HEK293T (cell line): ENCODE measurements around the gene MYBPH.

Source experiments
- ARNT ChIP-seq: fragments of 450-650 bp; IDR thresholded peaks from 2 replicates; pipeline ENCODE4 v1.6.1; 2017; ENCODE audit warnings: mild to moderate bottlenecking
- BHLHE40 ChIP-seq: fragments of 450-650 bp; IDR thresholded peaks from 2 replicates; pipeline ENCODE4 v1.6.1; 2016; ENCODE audit warnings: mild to moderate bottlenecking, moderate library complexity, borderline replicate concordance
- ELF4 ChIP-seq: fragments of 450-650 bp; IDR thresholded peaks from 2 replicates; pipeline ENCODE4 v1.6.1; 2017; ENCODE audit warnings: antibody characterized with exemption
- FOXA1 ChIP-seq: fragments of 450-650 bp; IDR thresholded peaks from 2 replicates; pipeline ENCODE4 v1.6.1; 2016; ENCODE audit warnings: mild to moderate bottlenecking
- FOXK2 ChIP-seq: fragments of 450-650 bp; IDR thresholded peaks from 2 replicates; pipeline ENCODE4 v1.6.1; 2016; ENCODE audit warnings: mild to moderate bottlenecking
- FOXM1 ChIP-seq: fragments of 450-650 bp; IDR thresholded peaks from 2 replicates; pipeline ENCODE4 v1.6.1; 2017; ENCODE audit warnings: mild to moderate bottlenecking, borderline replicate concordance
- HDGF ChIP-seq: fragments of 450-650 bp; IDR thresholded peaks from 2 replicates; pipeline ENCODE4 v1.6.1; 2017; ENCODE audit warnings: antibody characterized with exemption, borderline replicate concordance
- L3MBTL2 ChIP-seq: fragments of 450-650 bp; conservative IDR thresholded peaks from 2 replicates; pipeline ENCODE4 v1.6.1; 2016; ENCODE audit warnings: mild to moderate bottlenecking
- NFRKB ChIP-seq: fragments of 450-650 bp; IDR thresholded peaks from 2 replicates; pipeline ENCODE4 v1.6.1; 2016; ENCODE audit warnings: mild to moderate bottlenecking, moderate library complexity
- SUZ12 ChIP-seq: fragments of 450-650 bp; IDR thresholded peaks from 2 replicates; pipeline ENCODE4 v1.6.1; 2016; ENCODE audit warnings: mild to moderate bottlenecking
- TARDBP ChIP-seq: fragments of 450-650 bp; IDR thresholded peaks from 2 replicates; pipeline ENCODE4 v1.6.1; 2016

- TF ChIP-seq TARDBP = no peak
- TF ChIP-seq L3MBTL2 = no peak
- no peak for TF ChIP-seq SUZ12
- TF ChIP-seq FOXM1 = no peak
- TF ChIP-seq BHLHE40 = no peak
- TF ChIP-seq NFRKB = no peak
- TF ChIP-seq HDGF = no peak
- no peak for TF ChIP-seq FOXA1
- TF ChIP-seq ELF4 = no peak
- TF ChIP-seq ARNT = no peak
- TF ChIP-seq FOXK2 = no peak
Measured at GRCh38 chr1:203168256-203168786, 7.3 kb downstream of the MYBPH start.
